Measurements from ENCODE around the gene C11orf86. TPM values are rescaled to one million over a fixed set of nuclear protein-coding genes. Genes with fewer than 3 reads are reported as not detected.

Gene C11orf86
- total and polyA plus RNA-seq, 2 of the 8 experiments (the other 6 are each of a cell fraction or from before 2014, with no cell fraction given) = 0.91 to 0.97 TPM

- Histone ChIP-seq H4K20me1 (replicated peaks in 1 of 2; ENCODE audit: control insufficient read depth in 1 of 2, insufficient read depth in 2 of 2, low read length in 2 of 2) (no peaks in the 10 kb centered on the region), H3K4me2 (ENCODE audit: insufficient read depth in 1 of 2, low read depth in 2 of 2, low read length in 2 of 2) (no peak overlapping the region), H3K56ac (replicated peaks; ENCODE audit: insufficient read length, low read depth, low read length) (no peak overlapping the region), H3K79me1 (ENCODE audit: low read depth, low read length) (no peaks in the 10 kb centered on the region), H4K91ac (replicated peaks; ENCODE audit: insufficient read length, low read length) (no peak overlapping the region), H3K14ac (ENCODE audit: insufficient read length) (no peak overlapping the region), H2AK5ac (ENCODE audit: low read depth, low read length) (no peak overlapping the region), H3K9me3 (ENCODE audit: insufficient read depth in 2 of 2, low read depth in 1 of 2, low read length in 1 of 2) (no peaks in the 10 kb centered on the region), H4K5ac (ENCODE audit: insufficient read length, low read depth, low read length) (no peak overlapping the region), H3K4me3 (ENCODE audit: extremely low read depth in 1 of 4, insufficient read depth in 2 of 4, low read depth in 3 of 4, low read length in 4 of 4) (no peak overlapping the region), H2BK20ac (ENCODE audit: low read length) (no peak overlapping the region), H2BK5ac (ENCODE audit: low read depth, low read length) (no peak overlapping the region), H3K27ac (ENCODE audit: low read depth, low read length) (no peak overlapping the region), H4K8ac (ENCODE audit: extremely low read depth, insufficient read depth, low read length) (no peak overlapping the region), H3K23ac (ENCODE audit: insufficient read length) (no peak overlapping the region), H3K18ac (ENCODE audit: extremely low read depth, low read length) (no peak overlapping the region), H3K23me2 (ENCODE audit: low read depth, low read length) (no peaks in the 10 kb centered on the region), H3K9ac (replicated peaks in 1 of 4; ENCODE audit: extremely low read depth in 1 of 4, low read depth in 3 of 4, low read length in 3 of 4) (no peak overlapping the region), H3K27me3 (replicated peaks in 1 of 4; ENCODE audit: control insufficient read depth in 3 of 4, extremely low read depth in 1 of 4, insufficient read depth in 3 of 4, low read length in 3 of 4) (no peaks in the 10 kb centered on the region), H2BK12ac (ENCODE audit: low read depth, low read length) (no peak overlapping the region), H2BK15ac (ENCODE audit: low read length) (no peak overlapping the region), H3K4ac (replicated peaks; ENCODE audit: insufficient read length, low read depth, low read length) (no peak overlapping the region), H2BK120ac (replicated peaks; ENCODE audit: low read depth, low read length) (no peak overlapping the region), H3K36me3 (ENCODE audit: control insufficient read depth in 2 of 4, insufficient read depth in 4 of 4, low read length in 3 of 4) (no peaks in the 10 kb centered on the region), H3K4me1 (replicated peaks in 1 of 4; ENCODE audit: control insufficient read depth in 3 of 4, insufficient read depth in 4 of 4, low read length in 3 of 4) (peaks cover 0 to 7% (median 3%) of the 10 kb centered on the region in 4 experiments; a peak in 4 of 7 replicates), H2AFZ (ENCODE audit: low read length) (no peak overlapping the region), H3K79me2 (ENCODE audit: control insufficient read depth in 1 of 2, insufficient read depth in 2 of 2, low read length in 2 of 2) (no peaks in the 10 kb centered on the region)
- ChIA-PET POLR2A (ENCODE audit: partially characterized antibody) (interaction anchor here (0.9 to 2.1 kb wide), 3 partner anchors 15 to 130 kb away, joined by 3 to 6 read pairs (median 3); no protein-coding TSS in a partner anchor), CTCF (ENCODE audit: partially characterized antibody) (interaction anchor here (0.8 to 1.7 kb wide), 6 partner anchors 9 to 151 kb away, joined by 3 to 4 read pairs (median 3); no protein-coding TSS in a partner anchor)
- 83% methylated on average over 5 of the region's 5 CpGs; no CpG with 5 or more reads in 1 of the 2 experiments for WGBS, 2 experiments (ENCODE audit: extremely low coverage in 1 of 2, insufficient coverage in 1 of 2, insufficient read length in 1 of 2, insufficient replicate concordance in 2 of 2, low coverage in 1 of 2, low lambda C conversion rate in 2 of 2, missing lambda C conversion rate in 1 of 2)
- DNase-seq (ENCODE audit: low read depth in 1 of 2, low spot score in 2 of 2) = no peak
- FAIRE-seq = no peak
- no peak for TF ChIP-seq SP2 (IDR thresholded peaks at IDR 0.05; ENCODE audit: low read length)
- no peak for TF ChIP-seq MAX (IDR thresholded peaks at IDR 0.05)
- no peak for TF ChIP-seq HDAC6 (IDR thresholded peaks at IDR 0.05; ENCODE audit: low read depth, low read length)
- no peak for TF ChIP-seq RBBP5 (IDR thresholded peaks at IDR 0.05; ENCODE audit: borderline replicate concordance, low read depth, low read length)
- no peak for TF ChIP-seq CBX8 (IDR thresholded peaks at IDR 0.05; ENCODE audit: borderline replicate concordance, low read depth, low read length)
These were observed 41.4 kb downstream of the C11orf86 start for GRCh38 chr11:67016550-67016949.
